PC-9 (cell line): ENCODE measurements around the gene ADAMTSL4.
"Not testable (repeated sequence)": the region's sequence is repeated elsewhere in the genome, so short reads cannot be mapped to it uniquely, and the experiment has no call there.

ENCODE experiments used
- EZH2 ChIP-seq: fragments of 200-600 bp; sonication (generic); IDR thresholded peaks from 2 replicates; pipeline ENCODE4 v1.8.0; 2017; ENCODE audit warnings: antibody characterized with exemption, low read depth
- TF ChIP-seq, protein P1 (sequence below): fragments of 200-600 bp; sonication (generic); conservative IDR thresholded peaks from 2 replicates; pipeline ENCODE4 v1.6.1; 2017; ENCODE audit warnings: mixed run types, antibody characterized with exemption, mild to moderate bottlenecking, moderate library complexity

GRCh38 chr1:150605451-150605731 lies 56.2 kb downstream of the ADAMTSL4 start:
- TF ChIP-seq, protein P1, sequence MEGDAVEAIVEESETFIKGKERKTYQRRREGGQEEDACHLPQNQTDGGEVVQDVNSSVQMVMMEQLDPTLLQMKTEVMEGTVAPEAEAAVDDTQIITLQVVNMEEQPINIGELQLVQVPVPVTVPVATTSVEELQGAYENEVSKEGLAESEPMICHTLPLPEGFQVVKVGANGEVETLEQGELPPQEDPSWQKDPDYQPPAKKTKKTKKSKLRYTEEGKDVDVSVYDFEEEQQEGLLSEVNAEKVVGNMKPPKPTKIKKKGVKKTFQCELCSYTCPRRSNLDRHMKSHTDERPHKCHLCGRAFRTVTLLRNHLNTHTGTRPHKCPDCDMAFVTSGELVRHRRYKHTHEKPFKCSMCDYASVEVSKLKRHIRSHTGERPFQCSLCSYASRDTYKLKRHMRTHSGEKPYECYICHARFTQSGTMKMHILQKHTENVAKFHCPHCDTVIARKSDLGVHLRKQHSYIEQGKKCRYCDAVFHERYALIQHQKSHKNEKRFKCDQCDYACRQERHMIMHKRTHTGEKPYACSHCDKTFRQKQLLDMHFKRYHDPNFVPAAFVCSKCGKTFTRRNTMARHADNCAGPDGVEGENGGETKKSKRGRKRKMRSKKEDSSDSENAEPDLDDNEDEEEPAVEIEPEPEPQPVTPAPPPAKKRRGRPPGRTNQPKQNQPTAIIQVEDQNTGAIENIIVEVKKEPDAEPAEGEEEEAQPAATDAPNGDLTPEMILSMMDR, result not testable (repeated sequence)
- not testable (repeated sequence) for TF ChIP-seq EZH2
